ENCODE measurements around the gene METTL24.

The METTL24 gene, protein sequence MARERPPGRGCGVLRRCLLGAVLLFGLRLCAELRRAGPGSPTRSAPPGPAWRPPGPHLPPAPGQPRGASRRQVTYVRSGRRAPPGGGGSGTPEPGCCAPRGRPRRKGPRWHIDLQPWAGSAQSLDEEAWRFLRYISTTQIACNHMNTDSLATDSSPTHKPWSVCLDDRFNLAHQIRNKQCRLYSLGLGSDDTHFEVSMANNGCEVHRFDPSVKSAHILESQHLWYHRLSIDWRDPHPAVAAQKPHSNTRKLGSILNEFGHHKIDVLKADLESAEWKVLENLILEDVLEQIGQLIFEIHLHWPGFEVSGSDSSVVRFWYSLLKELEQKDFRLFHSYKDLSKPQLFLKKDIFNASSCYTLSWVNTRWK

DNA sequence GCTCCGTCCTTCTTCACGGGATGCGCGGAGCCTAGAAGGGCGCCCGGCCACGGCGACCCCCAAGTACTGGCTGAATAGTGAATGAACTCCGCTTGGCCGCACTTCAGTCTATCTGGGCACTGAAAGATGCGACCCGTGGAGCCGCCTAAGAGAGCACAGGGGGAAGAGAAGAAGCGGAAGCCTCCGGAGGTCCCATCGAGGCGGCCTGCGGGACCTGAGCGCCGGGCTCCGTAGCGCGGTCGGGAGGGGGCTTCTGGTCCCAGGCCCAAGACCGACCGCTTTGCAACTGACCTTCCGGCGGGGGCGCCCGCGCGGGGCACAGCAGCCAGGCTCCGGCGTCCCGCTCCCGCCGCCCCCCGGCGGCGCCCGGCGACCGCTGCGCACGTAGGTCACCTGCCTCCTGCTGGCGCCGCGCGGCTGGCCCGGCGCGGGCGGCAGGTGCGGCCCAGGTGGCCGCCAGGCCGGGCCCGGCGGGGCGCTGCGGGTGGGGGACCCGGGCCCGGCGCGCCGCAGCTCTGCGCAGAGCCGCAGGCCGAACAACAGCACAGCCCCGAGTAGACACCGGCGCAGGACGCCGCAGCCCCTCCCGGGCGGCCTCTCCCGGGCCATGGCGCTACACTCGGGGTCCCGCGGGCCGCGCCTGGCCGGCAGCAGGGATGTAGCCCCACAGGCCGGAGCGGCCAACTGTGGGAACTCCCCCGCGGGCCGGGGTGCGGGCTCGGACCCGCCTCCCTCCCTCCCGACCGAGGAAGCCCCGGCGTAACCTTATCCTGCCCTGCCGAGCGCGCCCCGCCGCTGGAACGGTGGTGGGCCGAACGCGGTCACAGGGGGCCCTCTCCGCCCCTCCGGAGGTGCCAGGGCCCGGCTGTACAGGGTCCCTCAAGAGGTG lies at the start of gene METTL24:
METTL24 (minus strand) TSS at position 686 of the 889 bp plus-strand sequence; CDS start at position 609, 77 bp downstream.
- DNase-seq (ENCODE audit: low read depth in 2 of 2), result no peak

DNA sequence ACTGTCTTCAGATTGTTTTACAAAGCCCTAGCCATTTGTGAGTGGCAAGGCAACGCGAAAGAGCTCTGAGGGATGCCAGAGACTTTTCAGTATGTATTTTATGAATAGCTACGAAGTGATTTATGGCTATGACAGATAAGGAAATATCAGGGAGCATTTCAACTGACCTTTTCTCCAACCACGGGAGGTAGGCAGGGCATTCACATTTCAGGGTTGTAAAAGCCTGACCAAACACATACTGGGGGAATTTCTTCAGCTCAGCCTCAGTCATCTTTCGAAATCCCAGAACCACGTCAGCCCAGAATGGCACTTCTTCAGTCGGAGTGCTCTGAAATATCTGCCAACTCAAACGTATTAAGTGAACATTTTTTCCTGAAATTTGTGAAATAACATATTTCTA lies 46.5 kb upstream of the METTL24 start:
- DNase-seq (ENCODE audit: low read depth in 2 of 2), result no peak

DNA sequence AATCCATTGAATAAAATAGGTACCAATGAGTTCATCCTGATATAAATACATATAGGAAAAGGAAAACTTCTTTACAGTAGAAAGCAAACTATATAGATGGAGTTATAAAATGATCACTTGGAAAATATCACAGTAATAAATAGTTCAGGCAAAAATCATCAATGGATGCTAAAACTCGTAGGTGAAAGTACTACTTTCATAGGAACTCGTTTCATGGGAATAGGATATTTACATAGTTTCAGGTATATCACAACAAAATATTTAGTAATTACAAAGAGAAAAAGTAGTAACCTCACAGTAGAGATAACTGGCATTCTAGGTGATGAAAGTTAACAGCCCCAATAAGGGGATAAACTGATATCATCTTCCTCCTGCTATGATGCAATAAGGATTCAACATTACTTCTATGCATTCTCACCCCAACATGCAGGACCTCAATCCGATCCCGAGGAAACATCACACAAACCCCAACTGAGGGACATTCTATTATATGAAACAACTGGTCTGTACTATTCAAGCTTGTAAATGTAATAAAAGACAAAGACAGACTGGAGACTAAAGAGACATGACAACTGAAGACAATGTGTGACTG lies 43.5 kb upstream of the METTL24 start:
- no peak for DNase-seq (ENCODE audit: low read depth in 2 of 2)

DNA sequence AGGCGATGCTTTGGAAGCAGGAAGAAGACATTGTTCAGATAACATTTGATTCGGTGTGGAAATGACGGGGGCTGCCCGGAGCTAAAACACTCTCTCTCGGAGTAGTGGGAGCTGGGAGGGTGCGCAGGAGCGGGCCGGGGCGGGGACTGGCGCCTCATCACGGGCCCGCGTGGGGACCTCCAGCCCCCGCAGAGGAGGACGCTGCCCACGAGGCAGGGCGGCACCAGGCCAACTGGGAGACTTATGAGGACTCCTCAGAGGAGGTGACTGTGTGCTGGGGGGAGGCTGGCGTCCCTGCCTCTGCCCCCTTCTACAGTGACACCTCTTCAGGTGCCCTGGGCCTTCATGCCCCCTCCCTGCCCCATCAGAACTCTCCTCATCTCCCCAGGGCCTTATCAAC lies 42.1 kb upstream of the METTL24 start:
- DNase-seq (ENCODE audit: low read depth in 2 of 2), result no peak

DNA sequence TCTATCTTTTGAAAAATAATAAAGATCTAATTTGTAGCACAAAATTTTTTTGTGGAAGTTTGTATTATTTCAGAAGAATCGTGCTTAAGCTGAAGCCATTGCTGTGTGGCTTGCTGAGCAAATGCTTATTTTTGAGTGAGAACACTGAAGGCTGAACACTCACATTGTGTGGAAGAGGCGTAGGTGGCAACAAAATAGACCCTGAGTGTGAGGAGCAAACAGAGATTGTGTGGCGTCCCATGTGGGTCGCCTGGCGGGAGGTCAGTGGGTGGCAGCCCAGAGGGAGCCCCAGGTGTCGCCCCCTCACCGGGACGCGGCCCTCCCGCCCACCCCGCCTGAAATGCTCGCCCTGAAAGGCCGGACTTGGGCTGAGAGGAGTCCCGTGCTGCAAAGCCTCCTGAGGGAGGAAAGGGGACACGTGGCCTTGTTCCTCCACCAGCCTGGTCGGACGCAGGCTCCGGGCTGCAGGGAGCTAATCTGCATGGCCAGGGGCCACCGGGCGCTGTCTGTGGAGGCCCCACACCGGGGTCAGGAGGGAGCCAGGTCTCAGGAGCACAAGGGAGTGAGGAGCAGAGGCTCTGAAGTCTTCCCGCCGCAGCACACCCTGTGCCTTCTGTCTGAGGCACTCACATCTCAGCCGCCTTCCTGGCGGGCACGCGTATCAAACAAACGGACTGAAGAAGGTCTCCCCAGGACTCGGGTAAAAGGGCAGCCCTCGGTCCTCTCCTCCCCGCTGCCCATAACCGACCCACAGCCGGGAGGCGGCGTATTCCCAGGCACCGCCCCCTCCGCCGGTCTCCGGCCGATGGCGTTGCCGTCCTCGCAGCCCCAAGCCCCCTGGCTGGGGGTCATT lies 41.3 kb upstream of the METTL24 start:
- no peak for DNase-seq (ENCODE audit: low read depth in 2 of 2)

DNA sequence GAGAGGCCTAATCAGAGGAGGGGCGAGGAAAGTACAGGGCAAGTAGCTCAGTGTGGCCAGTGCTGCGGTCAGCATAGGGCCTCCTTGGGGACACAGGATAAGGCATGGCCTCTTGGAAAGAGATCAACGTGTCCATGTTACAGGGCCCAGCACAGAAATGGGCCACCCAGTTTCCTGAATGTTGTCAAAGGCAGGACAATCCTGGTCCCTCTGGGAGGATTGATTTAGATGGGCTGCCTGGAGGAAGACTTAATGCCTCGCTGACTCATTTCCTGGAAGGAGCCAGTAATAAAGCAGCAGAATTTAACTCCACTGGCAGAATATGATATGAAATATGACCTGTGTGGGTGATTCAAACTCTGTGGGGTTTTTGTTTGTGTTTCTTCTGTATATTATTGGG lies 40.6 kb upstream of the METTL24 start:
- no peak for DNase-seq (ENCODE audit: low read depth in 2 of 2)

DNA sequence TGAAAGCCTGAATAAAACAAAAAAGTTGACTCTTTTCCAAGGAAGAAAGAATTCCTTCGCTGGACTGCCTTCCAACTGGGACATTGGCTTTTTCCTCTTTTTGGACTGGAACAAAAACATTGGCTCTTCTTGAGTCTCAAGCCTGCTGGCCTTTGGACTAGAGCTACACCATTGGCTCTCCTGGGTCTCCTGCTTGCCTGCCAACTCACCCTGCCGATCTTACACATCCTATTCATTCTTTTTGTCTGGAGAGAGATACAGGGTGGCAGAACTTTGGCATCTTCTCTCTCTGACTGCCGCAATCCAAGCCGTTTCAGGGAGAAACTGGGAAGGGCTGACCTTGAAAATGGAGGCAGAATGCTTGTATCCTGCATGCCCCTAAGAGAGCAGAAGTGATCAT lies 37.1 kb upstream of the METTL24 start:
- DNase-seq (ENCODE audit: low read depth in 2 of 2), result no peak

DNA sequence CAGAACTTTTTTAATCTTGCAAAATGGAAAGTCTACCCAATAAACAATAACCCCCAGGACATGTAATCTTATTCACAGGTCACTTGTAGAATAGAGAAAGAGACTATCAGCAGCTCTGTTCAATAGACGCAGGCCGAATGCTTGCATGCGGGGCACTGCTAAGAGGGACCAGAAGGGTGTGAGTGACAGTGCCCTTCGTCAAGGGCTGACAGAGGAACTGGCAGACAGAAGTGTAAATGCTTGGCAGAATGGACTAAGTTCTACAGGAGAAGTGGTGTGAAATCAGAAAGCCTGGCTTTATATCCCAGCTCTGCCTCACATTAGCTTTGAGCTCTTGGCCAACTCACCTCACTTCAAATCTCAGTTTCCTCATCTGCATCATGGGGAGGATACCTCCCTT lies 36.3 kb upstream of the METTL24 start:
- DNase-seq (ENCODE audit: low read depth in 2 of 2), result no peak

DNA sequence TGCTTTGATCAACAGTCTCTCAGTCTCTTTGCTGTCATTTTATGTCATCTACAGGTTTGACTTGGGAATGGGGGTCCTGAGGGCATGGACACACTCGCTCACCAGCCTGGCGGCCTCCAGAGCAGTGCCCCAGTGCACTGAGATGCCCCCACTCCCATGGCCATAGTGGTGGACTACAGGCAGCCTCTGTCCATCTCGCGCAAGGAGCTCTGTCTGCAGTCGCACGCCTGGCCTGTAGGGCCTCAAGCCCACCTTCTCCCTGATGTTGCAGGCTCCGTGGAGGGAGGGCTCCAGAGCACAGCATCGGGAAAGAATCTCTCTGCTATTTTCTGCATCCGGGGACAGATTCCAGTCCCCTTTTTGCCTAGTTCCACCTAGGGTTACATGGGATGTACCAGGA lies 34.6 kb upstream of the METTL24 start:
- no peak for DNase-seq (ENCODE audit: low read depth in 2 of 2)

DNA sequence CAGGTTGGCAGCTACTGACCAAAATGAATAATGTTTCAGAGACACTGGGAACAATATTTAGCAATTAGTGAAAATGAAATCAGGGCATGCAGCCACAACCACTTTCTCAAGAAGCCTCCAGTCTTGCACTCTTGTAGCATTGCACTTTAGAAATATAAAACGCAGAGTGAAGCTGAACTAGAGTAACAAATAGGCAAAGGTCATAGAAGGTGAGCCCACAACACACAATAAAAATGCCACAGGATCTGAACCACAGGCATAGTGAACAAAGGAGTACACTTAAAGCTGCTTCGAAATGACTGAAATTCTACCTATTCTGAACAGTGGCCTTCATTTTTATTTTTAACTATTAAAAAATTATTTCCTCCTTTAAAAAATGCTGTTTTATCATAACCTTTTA lies 32.3 kb upstream of the METTL24 start:
- DNase-seq (ENCODE audit: low read depth in 2 of 2), result no peak

DNA sequence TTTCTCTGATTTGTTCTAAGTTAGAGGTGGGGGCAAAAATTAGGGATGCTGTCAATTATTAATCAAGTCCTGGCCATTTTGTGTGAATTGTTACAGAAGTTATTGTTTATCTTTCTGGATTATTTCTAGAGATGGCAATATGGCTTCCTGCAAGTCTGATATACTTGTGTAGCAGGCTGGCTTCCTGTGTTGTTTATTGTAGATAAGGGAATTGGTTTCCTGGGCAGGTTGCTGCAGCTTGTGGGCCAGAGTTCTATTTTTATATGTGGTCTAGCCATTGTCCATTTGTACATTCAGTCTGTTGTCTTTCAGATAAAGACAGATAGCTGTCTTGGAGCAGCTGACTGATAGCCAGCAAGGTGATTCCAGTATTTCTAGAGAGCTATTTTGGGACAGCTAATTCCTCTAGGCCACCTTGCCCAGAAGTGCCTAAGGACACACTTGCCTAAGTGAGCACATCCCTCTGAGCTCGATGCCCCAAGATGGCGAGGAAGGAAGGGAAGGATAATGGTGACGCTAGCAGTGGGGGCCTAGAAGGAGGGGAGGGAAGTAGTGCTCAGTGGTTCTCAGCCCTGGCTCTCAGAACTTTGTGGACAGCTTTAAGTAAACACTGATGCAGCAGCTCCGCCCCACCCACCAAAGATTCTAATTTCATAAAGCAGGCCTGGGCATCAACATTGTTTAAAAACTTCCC lies 31.7 kb upstream of the METTL24 start:
- no peak for DNase-seq (ENCODE audit: low read depth in 2 of 2)

DNA sequence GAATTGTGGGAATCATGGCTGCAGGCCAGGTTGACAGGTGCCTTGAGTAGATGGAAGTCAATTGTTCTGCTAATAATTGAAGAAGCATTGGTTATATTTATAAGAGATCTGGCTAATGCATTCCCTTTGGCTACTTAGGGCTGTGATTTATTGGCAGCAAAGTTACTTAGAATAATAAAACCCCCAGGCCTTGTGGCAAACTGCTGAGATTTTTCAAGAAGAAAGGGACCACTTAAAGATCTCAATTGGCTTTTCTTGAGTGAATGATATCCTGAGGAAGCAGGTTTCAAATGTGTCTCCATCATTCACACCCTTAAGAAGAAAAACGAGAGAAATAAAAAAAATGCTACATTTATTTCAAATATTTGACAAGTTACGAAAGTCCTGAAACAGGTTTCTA lies 29.8 kb upstream of the METTL24 start:
- no peak for DNase-seq (ENCODE audit: low read depth in 2 of 2)

DNA sequence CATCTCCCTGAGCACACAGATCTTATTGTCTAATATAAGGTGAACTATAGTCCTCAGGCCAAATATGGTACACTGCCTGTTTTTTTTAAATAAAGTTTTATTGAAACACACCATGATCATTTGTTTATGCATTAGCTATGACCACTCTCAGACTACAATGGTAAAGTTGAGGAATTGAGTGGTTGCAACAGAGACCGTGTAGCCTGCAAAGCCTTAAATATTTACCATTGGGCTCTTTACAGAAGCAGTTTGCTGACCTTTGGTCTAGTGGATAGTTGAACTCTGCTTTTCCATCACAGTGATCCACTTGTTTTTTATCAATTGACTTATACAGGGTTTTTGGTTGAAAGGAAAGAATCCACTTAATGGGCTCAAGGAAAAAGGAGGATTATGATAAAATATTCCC lies 27.3 kb upstream of the METTL24 start:
- no peak for DNase-seq (ENCODE audit: low read depth in 2 of 2)

DNA sequence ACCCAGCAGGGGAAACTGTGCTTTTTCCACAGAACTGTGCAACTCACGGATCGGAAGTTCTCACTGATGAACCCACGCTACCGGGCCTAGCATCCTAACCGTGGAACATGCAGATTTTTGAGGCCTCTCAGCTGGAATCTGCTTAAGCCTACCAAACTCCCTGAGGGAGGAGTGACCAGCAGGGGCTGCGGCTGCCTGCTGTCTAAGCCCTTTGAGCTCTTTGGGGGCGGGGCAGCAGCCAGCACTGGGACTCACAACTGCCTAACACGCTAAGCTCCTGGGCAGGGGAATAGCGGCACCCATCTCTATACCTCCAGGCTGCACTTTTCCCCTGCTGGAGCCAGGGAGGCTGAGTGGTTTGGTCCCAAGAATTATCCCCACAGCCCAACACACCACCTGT lies 20.4 kb upstream of the METTL24 start:
- no peak for DNase-seq (ENCODE audit: low read depth in 2 of 2)

DNA sequence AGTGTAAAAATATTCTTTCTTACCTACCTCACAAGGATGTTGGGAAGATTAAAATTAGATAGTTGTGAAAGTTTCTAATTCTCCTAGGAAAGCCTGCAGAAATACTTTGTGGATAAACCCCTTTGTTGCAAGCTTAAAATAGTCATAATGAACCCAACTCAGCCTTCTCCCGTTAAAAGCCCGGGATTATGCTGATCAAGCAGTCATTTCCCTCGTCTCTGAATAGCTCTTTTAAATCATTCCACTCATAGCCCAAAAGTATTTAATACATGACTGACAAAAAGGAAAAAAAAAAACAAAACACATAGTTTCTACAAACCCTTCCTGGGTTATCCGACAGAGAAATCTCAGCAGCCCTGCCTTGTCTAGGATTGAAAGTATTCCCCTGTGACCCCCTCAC lies 10.9 kb upstream of the METTL24 start:
- no peak for DNase-seq (ENCODE audit: low read depth in 2 of 2)

DNA sequence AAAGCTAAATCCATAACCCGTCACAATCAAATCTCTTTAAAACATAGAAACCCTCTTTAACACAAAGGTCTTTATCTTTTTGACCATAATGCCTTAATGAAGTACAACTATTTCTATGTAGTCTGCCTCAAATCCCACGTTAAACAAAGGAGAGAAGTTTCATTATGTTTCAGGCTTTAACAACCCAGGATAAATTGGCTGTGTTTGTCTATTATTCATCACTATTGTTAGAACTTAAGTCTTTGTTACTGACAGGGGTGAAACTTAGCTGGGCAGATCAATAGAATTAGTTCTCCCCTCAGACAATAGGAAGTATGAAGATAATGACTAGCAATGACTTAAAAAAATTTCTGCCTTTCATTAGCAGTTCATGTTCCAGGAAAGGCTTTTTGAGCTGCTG lies 10.1 kb upstream of the METTL24 start:
- DNase-seq (ENCODE audit: low read depth in 2 of 2), result no peak

DNA sequence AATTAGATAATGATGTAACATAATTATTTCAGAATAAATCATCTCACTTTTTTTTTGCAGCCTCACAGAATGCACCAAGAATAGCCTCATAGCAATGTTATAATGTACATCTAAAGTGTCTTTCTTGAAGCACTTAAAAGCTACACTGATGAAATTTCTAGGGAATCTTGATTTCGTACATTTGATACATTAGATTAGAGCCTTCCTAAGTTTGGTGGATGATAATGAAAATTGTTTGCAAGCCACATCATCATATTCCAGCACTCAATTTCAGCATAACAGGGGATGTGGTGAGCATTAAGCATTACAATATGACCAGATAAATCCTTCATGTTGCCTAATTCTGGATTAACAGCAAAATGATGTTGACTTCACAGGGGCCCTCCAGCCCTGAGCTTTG lies 9.7 kb upstream of the METTL24 start:
- no peak for DNase-seq (ENCODE audit: low read depth in 2 of 2)

DNA sequence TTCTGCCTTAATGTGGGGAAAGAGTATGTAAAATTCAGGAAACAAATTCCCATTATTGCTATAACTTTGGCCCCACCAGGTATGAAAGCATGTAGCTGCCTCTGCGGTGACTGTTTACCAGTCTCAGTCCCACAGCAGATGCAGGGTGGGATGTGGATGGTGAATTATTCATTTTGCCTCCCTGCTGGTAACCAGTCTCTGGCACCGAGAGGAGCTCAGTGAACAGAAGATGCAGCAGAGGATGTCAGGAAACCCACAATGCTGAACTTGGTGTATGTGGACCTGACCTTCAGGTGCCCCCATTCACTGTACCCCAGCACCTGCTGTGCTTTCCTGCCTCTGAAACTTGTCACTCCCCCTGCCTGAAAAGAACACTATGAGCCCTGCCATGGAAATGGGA lies 8.8 kb upstream of the METTL24 start:
- DNase-seq (ENCODE audit: low read depth in 2 of 2), result no peak

DNA sequence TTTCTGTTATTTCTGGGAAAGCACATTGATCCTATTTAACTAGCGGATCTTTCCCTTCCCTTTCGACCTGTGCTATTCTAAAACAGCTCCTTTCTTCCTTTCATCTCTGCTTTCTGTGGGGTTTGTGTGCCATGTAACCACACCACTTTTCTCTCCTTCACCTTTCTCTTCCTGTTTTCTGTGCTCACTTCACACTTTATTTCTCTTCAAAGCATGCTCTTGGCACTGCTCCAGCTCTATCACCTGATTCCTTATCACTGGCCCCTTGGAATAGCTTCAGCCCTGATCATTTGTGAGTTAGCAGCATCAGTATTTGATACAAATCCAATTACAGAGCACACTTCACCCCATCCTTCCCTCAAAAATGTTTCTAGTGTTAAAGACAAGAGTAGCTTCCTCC lies 8.1 kb upstream of the METTL24 start:
- DNase-seq (ENCODE audit: low read depth in 2 of 2), result no peak

DNA sequence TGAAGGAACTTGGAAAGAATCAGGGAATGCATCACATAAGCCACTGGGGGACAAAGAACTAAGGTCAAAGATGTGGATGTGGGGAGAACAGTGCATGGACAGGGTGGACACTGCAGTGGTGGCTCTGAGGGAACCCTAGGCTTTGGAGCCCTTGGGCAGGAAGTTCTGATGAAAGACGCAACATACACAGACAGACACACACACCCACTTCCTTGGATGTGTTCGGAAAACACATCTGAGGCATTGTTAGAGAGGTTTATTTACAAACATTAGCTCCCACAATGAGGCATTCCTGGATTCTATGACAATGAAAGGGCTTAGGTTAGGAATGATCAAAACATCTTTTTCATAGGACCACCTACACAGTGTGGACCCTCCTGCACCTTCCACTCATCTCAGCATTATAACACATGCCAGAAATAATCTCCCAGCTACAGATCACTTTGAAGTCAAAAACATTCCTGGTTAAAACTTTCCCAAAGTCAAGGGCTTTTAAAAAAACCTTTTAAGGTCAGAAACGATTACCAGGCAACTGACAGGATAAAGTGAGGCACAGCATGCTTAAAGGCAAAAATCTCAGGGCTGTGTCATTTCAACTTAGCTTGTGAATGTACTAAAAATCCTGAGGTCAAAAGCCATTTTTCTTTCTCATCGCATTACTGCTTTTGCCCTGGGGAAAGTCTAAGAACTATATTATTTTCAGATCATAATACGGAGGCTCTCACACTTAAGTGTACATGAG lies 6.4 kb upstream of the METTL24 start:
- DNase-seq (ENCODE audit: low read depth in 2 of 2), result no peak
